ENCODE data around the gene HPSE2. TPM values are rescaled to one million over a fixed set of nuclear protein-coding genes. Genes with fewer than 3 reads are reported as not detected.

The HPSE2 gene
- total and polyA plus RNA-seq, 2 experiments from 2014 or later: not detected

- H3K36me3 ChIP-seq (ENCODE audit: low read depth): no peaks in the 10 kb centered on the region
- in situ Hi-C loops (cut with MboI): no loop called here
- TF ChIP-seq EZH2 (IDR thresholded peaks at IDR 0.05; ENCODE audit: insufficient read depth, poor library complexity, severe bottlenecking): no peak
- TF ChIP-seq EZH2phosphoT487 (IDR thresholded peaks at IDR 0.05; ENCODE audit: insufficient read depth, low read depth): no peak
- no peaks in the 10 kb centered on the region for H3K9me2 ChIP-seq (ENCODE audit: insufficient read depth)
- no peak overlapping the region for H3K27ac ChIP-seq
- no peaks in the 10 kb centered on the region for H3F3A ChIP-seq (ENCODE audit: insufficient read depth)
- H3K9ac ChIP-seq: no peak overlapping the region
- H3K4me3 ChIP-seq: no peak overlapping the region
- no peak overlapping the region for H2AFZ ChIP-seq
- WGBS, 2 experiments (ENCODE audit: low coverage in 1 of 2, low lambda C conversion rate in 2 of 2, missing lambda C conversion rate in 2 of 2): 90 to 96% methylated on average over 1 of the region's 1 CpG
- DNase-seq: no peak
- no peaks in the 10 kb centered on the region for H3K9me3 ChIP-seq (ENCODE audit: low read depth)
- H3K27me3 ChIP-seq (replicated peaks; ENCODE audit: insufficient read depth): no peaks in the 10 kb centered on the region
- no peak overlapping the region for H3K4me2 ChIP-seq (ENCODE audit: unreplicated experiment)
- H3K79me2 ChIP-seq (ENCODE audit: insufficient read depth): no peaks in the 10 kb centered on the region
- no peaks in the 10 kb centered on the region for H4K20me1 ChIP-seq (ENCODE audit: insufficient read depth)
- no peaks in the 10 kb centered on the region for H3K4me1 ChIP-seq (ENCODE audit: insufficient read depth)
Measured at GRCh38 chr10:98886686-98887085, 349.0 kb downstream of the HPSE2 start.

GRCh38 chr10:98885378-98885777 is 350.3 kb downstream of the HPSE2 start:
- H3F3A ChIP-seq (ENCODE audit: insufficient read depth): no peaks in the 10 kb centered on the region
- H3K9ac ChIP-seq: no peak overlapping the region

GRCh38 chr10:98881789-98882188 is 353.9 kb downstream of the HPSE2 start:
- H3K4me3 ChIP-seq: no peak overlapping the region
- H3K9me3 ChIP-seq (ENCODE audit: low read depth): no peaks in the 10 kb centered on the region
- H3K27me3 ChIP-seq (replicated peaks; ENCODE audit: insufficient read depth): no peaks in the 10 kb centered on the region
- H3F3A ChIP-seq (ENCODE audit: insufficient read depth): no peaks in the 10 kb centered on the region
- no peaks in the 10 kb centered on the region for H3K4me1 ChIP-seq (ENCODE audit: insufficient read depth)
- no peaks in the 10 kb centered on the region for H3K79me2 ChIP-seq (ENCODE audit: insufficient read depth)
- H3K9ac ChIP-seq: no peak overlapping the region
- 37 to 42% methylated on average over 1 of the region's 1 CpG for WGBS, 2 experiments (ENCODE audit: low coverage in 1 of 2, low lambda C conversion rate in 2 of 2, missing lambda C conversion rate in 2 of 2)
- DNase-seq: no peak
- no peaks in the 10 kb centered on the region for H3K9me2 ChIP-seq (ENCODE audit: insufficient read depth)
- no peak overlapping the region for H2AFZ ChIP-seq
- no peaks in the 10 kb centered on the region for H4K20me1 ChIP-seq (ENCODE audit: insufficient read depth)
- H3K27ac ChIP-seq: no peak overlapping the region
- no peak overlapping the region for H3K4me2 ChIP-seq (ENCODE audit: unreplicated experiment)
- in situ Hi-C loops (cut with MboI): no loop called here
- TF ChIP-seq EZH2phosphoT487 (IDR thresholded peaks at IDR 0.05; ENCODE audit: insufficient read depth, low read depth) (no peak), EZH2 (IDR thresholded peaks at IDR 0.05; ENCODE audit: insufficient read depth, poor library complexity, severe bottlenecking) (no peak)
- H3K36me3 ChIP-seq (ENCODE audit: low read depth): no peaks in the 10 kb centered on the region

More at GRCh38 chr10:98885378-98885777, 350.3 kb downstream of the HPSE2 start:
- DNase-seq: no peak
- Histone ChIP-seq H3K4me1 (ENCODE audit: insufficient read depth) (no peaks in the 10 kb centered on the region), H3K4me2 (ENCODE audit: unreplicated experiment) (no peak overlapping the region), H3K79me2 (ENCODE audit: insufficient read depth) (no peaks in the 10 kb centered on the region), H3K27ac (no peak overlapping the region), H2AFZ (no peak overlapping the region), H3K27me3 (replicated peaks; ENCODE audit: insufficient read depth) (no peaks in the 10 kb centered on the region), H3K9me2 (ENCODE audit: insufficient read depth) (no peaks in the 10 kb centered on the region), H4K20me1 (ENCODE audit: insufficient read depth) (no peaks in the 10 kb centered on the region), H3K4me3 (no peak overlapping the region), H3K36me3 (ENCODE audit: low read depth) (no peaks in the 10 kb centered on the region), H3K9me3 (ENCODE audit: low read depth) (no peaks in the 10 kb centered on the region)
- in situ Hi-C loops (cut with MboI): no loop called here
- TF ChIP-seq EZH2 (IDR thresholded peaks at IDR 0.05; ENCODE audit: insufficient read depth, poor library complexity, severe bottlenecking): no peak
- no peak for TF ChIP-seq EZH2phosphoT487 (IDR thresholded peaks at IDR 0.05; ENCODE audit: insufficient read depth, low read depth)

GRCh38 chr10:98880971-98881370 is 354.7 kb downstream of the HPSE2 start:
- WGBS, 2 experiments (ENCODE audit: low coverage in 1 of 2, low lambda C conversion rate in 2 of 2, missing lambda C conversion rate in 2 of 2): 24 to 32% methylated on average over 2 of the region's 2 CpGs
- Histone ChIP-seq H3K36me3 (ENCODE audit: low read depth) (no peaks in the 10 kb centered on the region), H3K4me3 (no peak overlapping the region), H3K27me3 (replicated peaks; ENCODE audit: insufficient read depth) (no peaks in the 10 kb centered on the region), H3K9ac (no peak overlapping the region), H3F3A (ENCODE audit: insufficient read depth) (no peaks in the 10 kb centered on the region), H3K4me1 (ENCODE audit: insufficient read depth) (no peaks in the 10 kb centered on the region), H3K9me2 (ENCODE audit: insufficient read depth) (no peaks in the 10 kb centered on the region), H3K4me2 (ENCODE audit: unreplicated experiment) (no peak overlapping the region), H3K27ac (no peak overlapping the region), H3K9me3 (ENCODE audit: low read depth) (no peaks in the 10 kb centered on the region), H4K20me1 (ENCODE audit: insufficient read depth) (no peaks in the 10 kb centered on the region), H3K79me2 (ENCODE audit: insufficient read depth) (no peaks in the 10 kb centered on the region), H2AFZ (no peak overlapping the region)
- in situ Hi-C loops (cut with MboI): no loop called here
- no peak for DNase-seq
- TF ChIP-seq EZH2 (IDR thresholded peaks at IDR 0.05; ENCODE audit: insufficient read depth, poor library complexity, severe bottlenecking) (no peak), EZH2phosphoT487 (IDR thresholded peaks at IDR 0.05; ENCODE audit: insufficient read depth, low read depth) (no peak)

GRCh38 chr10:98878921-98879320 is 356.7 kb downstream of the HPSE2 start:
- no peak for TF ChIP-seq EZH2 (IDR thresholded peaks at IDR 0.05; ENCODE audit: insufficient read depth, poor library complexity, severe bottlenecking)
- no peak for TF ChIP-seq EZH2phosphoT487 (IDR thresholded peaks at IDR 0.05; ENCODE audit: insufficient read depth, low read depth)
- Histone ChIP-seq H3K36me3 (ENCODE audit: low read depth) (no peaks in the 10 kb centered on the region), H3K4me2 (ENCODE audit: unreplicated experiment) (no peak overlapping the region), H3F3A (ENCODE audit: insufficient read depth) (no peaks in the 10 kb centered on the region), H3K4me3 (no peak overlapping the region), H3K27me3 (replicated peaks; ENCODE audit: insufficient read depth) (no peaks in the 10 kb centered on the region), H3K9ac (no peak overlapping the region), H3K9me2 (ENCODE audit: insufficient read depth) (no peaks in the 10 kb centered on the region), H4K20me1 (ENCODE audit: insufficient read depth) (no peaks in the 10 kb centered on the region), H3K27ac (no peak overlapping the region), H3K9me3 (ENCODE audit: low read depth) (no peaks in the 10 kb centered on the region), H3K79me2 (ENCODE audit: insufficient read depth) (no peaks in the 10 kb centered on the region), H2AFZ (no peak overlapping the region), H3K4me1 (ENCODE audit: insufficient read depth) (no peaks in the 10 kb centered on the region)
- DNase-seq: no peak
- in situ Hi-C loops (cut with MboI): no loop called here
- 46 to 58% methylated on average over 2 of the region's 2 CpGs for WGBS, 2 experiments (ENCODE audit: low coverage in 1 of 2, low lambda C conversion rate in 2 of 2, missing lambda C conversion rate in 2 of 2)

All from GM23248 (cell line).